HEK293 (cell line): ENCODE data around the gene RORB.

ENCODE experiments used
- CTCF ChIA-PET: fragments of 350-600 bp; formaldehyde crosslinking; extraction: SDS; loops from one replicate; lab custom pipeline; 2021; ENCODE audit warnings: antibody characterized with exemption; lab: Yijun Ruan, JAX
- POLR2A ChIA-PET: fragments of 300-600 bp; formaldehyde crosslinking; extraction: SDS; loops from one replicate; lab custom pipeline; 2020; ENCODE audit warnings: antibody characterized with exemption, inconsistent platforms; lab: Yijun Ruan, JAX
- H3K27ac ChIP-seq: fragments of 200-500 bp; sonication (Bioruptor generic); 2 replicates; pipeline ENCODE4 v1.5.1; 2014; ENCODE audit warnings: low read depth, low read length, control low read depth, inconsistent platforms; ENCODE audit errors: extremely low read depth
- H3K36me3 ChIP-seq, 2 experiments: fragments of 200-500 bp in 1 of 2; sonication (Bioruptor generic) in 1 of 2; 1 replicate in 1 of 2; 2 replicates in 1 of 2; pipeline ENCODE4 v1.5.1; 2014 to 2017; ENCODE audit warnings: inconsistent platforms in 2 of 2, low read length in 2 of 2; ENCODE audit not compliant: control insufficient read depth in 2 of 2, insufficient read depth in 1 of 2
- H3K4me1 ChIP-seq: fragments of 200-500 bp; sonication (Bioruptor generic); 2 replicates; pipeline ENCODE4 v1.5.1; 2014; ENCODE audit warnings: mild to moderate bottlenecking, low read length, inconsistent platforms; ENCODE audit not compliant: control insufficient read depth, insufficient read depth
- H3K4me3 ChIP-seq: 2 replicates; pipeline ENCODE4 v1.5.1; 2011; ENCODE audit warnings: low read depth, mild to moderate bottlenecking, control low read depth, low read length, moderate library complexity
- H3K9me3 ChIP-seq: fragments of 200-500 bp; sonication (Bioruptor generic); 2 replicates; pipeline ENCODE4 v1.5.1; 2014; ENCODE audit warnings: low read depth, low read length, inconsistent platforms; ENCODE audit not compliant: control insufficient read depth, insufficient read depth
- GLIS2 ChIP-seq: fragments of 450-650 bp; formaldehyde crosslinking; IDR thresholded peaks from 2 replicates; pipeline ENCODE4 v1.5.1; 2016; ENCODE audit warnings: missing biosample characterization, missing genetic modification characterization
- KLF10 ChIP-seq: fragments of 450-650 bp; IDR thresholded peaks from 2 replicates; pipeline ENCODE4 v1.5.1; 2018; ENCODE audit warnings: missing biosample characterization, mild to moderate bottlenecking, missing genetic modification characterization
- KLF9 ChIP-seq: fragments of 450-650 bp; formaldehyde crosslinking; IDR thresholded peaks from 2 replicates; pipeline ENCODE4 v1.5.1; 2016; ENCODE audit warnings: missing biosample characterization, missing genetic modification characterization, low read depth
- MYNN ChIP-seq: fragments of 450-650 bp; formaldehyde crosslinking; IDR thresholded peaks from 2 replicates; pipeline ENCODE4 v1.5.1; 2016; ENCODE audit warnings: missing biosample characterization, missing genetic modification characterization, borderline replicate concordance
- TRIM28 ChIP-seq: IDR thresholded peaks from 2 replicates; pipeline ENCODE4 v1.6.1; 2011; ENCODE audit warnings: low read length, control low read depth, borderline replicate concordance
- ZBTB21 ChIP-seq: fragments of 450-650 bp; formaldehyde crosslinking; IDR thresholded peaks from 2 replicates; pipeline ENCODE4 v1.5.1; 2017; ENCODE audit warnings: missing biosample characterization, missing genetic modification characterization
- ZNF169 ChIP-seq: fragments of 450-650 bp; formaldehyde crosslinking; IDR thresholded peaks from 2 replicates; pipeline ENCODE4 v1.5.1; 2016; ENCODE audit warnings: missing biosample characterization, missing genetic modification characterization
- ZNF274 ChIP-seq, 2 experiments: fragments of 200-500 bp in 1 of 2; fragments of 450-650 bp in 1 of 2; sonication (Bioruptor generic) in 1 of 2; formaldehyde crosslinking in 1 of 2; IDR thresholded peaks; 2 replicates each; pipeline versions ENCODE4 v1.5.1 to v1.6.1; 2014 to 2016; ENCODE audit warnings: borderline replicate concordance in 1 of 2, inconsistent platforms in 1 of 2, low read length in 1 of 2, missing biosample characterization in 1 of 2, missing genetic modification characterization in 1 of 2
- ZNF404 ChIP-seq: fragments of 450-650 bp; formaldehyde crosslinking; IDR thresholded peaks from 2 replicates; pipeline ENCODE4 v1.5.1; 2017; ENCODE audit warnings: missing biosample characterization, missing genetic modification characterization
- ZNF433 ChIP-seq: fragments of 450-650 bp; formaldehyde crosslinking; IDR thresholded peaks from 2 replicates; pipeline ENCODE4 v1.5.1; 2016; ENCODE audit warnings: missing biosample characterization, missing genetic modification characterization, low read depth
- ZNF585B ChIP-seq: fragments of 450-650 bp; formaldehyde crosslinking; IDR thresholded peaks from 2 replicates; pipeline ENCODE4 v1.5.1; 2016; ENCODE audit warnings: missing biosample characterization, missing genetic modification characterization
- ZNF670 ChIP-seq: fragments of 450-650 bp; formaldehyde crosslinking; IDR thresholded peaks from 2 replicates; pipeline ENCODE4 v1.5.1; 2016; ENCODE audit warnings: missing biosample characterization, missing genetic modification characterization, low read depth
- TF ChIP-seq, protein P1 (sequence below): fragments of 450-650 bp; formaldehyde crosslinking; IDR thresholded peaks from 2 replicates; pipeline ENCODE4 v1.5.1; 2016; ENCODE audit warnings: missing biosample characterization, missing genetic modification characterization, low read depth
- TF ChIP-seq, protein P2 (sequence below): fragments of 450-650 bp; formaldehyde crosslinking; IDR thresholded peaks from 2 replicates; pipeline ENCODE4; 2016; ENCODE audit warnings: missing biosample characterization, missing genetic modification characterization
- TF ChIP-seq, protein P3 (sequence below): fragments of 450-650 bp; formaldehyde crosslinking; conservative IDR thresholded peaks from 2 replicates; pipeline ENCODE4 v1.5.1; 2016; ENCODE audit warnings: low read depth, missing biosample characterization, missing genetic modification characterization
- TF ChIP-seq, protein P4 (sequence below): fragments of 450-650 bp; formaldehyde crosslinking; IDR thresholded peaks from 2 replicates; pipeline ENCODE4 v1.5.1; 2016; ENCODE audit warnings: missing biosample characterization, missing genetic modification characterization
- TF ChIP-seq, protein P5 (sequence below): fragments of 450-650 bp; formaldehyde crosslinking; IDR thresholded peaks from 2 replicates; pipeline ENCODE4 v1.5.1; 2016; ENCODE audit warnings: missing biosample characterization, missing genetic modification characterization

Gene RORB

DNA sequence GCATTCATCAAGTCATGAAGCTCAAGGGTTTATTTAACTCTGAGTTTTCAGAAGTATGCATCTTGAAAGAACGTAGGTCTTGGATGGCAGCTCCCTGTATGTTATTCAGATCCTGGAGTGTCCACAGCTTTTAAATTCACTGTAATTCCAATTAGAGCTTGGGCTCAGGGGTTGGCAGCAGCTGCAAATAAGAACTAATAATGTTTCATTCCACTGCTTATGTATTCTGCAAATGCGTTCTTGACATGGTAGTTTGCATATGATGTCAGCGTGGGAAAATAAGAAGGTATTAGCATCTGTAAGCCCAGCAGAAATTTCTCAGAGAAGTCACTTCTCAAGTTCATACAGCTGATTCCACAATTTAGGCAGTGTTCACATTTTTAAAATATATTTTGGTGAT, 58.4 kb downstream of the RORB start:
- Histone ChIP-seq H3K27ac (no peak overlapping the region), H3K9me3 (no peaks in the 10 kb centered on the region), H3K4me3 (no peak overlapping the region), H3K36me3 (no peaks in the 10 kb centered on the region), H3K4me1 (no peaks in the 10 kb centered on the region)
- CTCF ChIA-PET: no interaction called here
- POLR2A ChIA-PET: no interaction called here
- TF ChIP-seq ZNF404 (tag by site-specific recombination) (no peak), ZNF433 (tag by site-specific recombination) (no peak)

DNA sequence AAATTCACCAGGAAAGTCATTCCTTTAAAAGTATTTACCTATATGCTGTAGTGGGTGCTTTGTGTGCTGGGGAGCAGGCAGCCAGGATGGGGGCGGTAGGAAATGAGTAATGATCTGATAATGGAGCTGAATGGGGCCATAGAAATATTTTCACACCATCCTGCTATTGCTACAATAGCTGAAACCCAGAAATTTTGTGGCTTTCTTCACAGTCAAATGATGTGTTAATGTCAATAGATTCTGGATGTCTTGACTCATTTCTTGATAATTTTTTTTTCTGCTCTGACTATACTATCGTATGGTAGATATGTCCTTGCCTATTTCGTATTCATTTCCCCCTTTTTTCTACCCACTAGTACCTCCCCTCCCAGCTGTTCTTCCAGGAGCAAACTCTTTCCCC, 59.5 kb downstream of the RORB start:
- H3K4me1 ChIP-seq: no peaks in the 10 kb centered on the region
- no peak overlapping the region for H3K4me3 ChIP-seq
- CTCF ChIA-PET: no interaction called here
- no peaks in the 10 kb centered on the region for H3K9me3 ChIP-seq
- TF ChIP-seq, protein P1, sequence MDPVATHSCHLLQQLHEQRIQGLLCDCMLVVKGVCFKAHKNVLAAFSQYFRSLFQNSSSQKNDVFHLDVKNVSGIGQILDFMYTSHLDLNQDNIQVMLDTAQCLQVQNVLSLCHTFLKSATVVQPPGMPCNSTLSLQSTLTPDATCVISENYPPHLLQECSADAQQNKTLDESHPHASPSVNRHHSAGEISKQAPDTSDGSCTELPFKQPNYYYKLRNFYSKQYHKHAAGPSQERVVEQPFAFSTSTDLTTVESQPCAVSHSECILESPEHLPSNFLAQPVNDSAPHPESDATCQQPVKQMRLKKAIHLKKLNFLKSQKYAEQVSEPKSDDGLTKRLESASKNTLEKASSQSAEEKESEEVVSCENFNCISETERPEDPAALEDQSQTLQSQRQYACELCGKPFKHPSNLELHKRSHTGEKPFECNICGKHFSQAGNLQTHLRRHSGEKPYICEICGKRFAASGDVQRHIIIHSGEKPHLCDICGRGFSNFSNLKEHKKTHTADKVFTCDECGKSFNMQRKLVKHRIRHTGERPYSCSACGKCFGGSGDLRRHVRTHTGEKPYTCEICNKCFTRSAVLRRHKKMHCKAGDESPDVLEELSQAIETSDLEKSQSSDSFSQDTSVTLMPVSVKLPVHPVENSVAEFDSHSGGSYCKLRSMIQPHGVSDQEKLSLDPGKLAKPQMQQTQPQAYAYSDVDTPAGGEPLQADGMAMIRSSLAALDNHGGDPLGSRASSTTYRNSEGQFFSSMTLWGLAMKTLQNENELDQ (tag by site-specific recombination): no peak
- TF ChIP-seq TRIM28: peak; percentile 20; the same call in 1 of the 2 replicates
- POLR2A ChIA-PET: no interaction called here
- no peak overlapping the region for H3K27ac ChIP-seq
- H3K36me3 ChIP-seq: no peaks in the 10 kb centered on the region

DNA sequence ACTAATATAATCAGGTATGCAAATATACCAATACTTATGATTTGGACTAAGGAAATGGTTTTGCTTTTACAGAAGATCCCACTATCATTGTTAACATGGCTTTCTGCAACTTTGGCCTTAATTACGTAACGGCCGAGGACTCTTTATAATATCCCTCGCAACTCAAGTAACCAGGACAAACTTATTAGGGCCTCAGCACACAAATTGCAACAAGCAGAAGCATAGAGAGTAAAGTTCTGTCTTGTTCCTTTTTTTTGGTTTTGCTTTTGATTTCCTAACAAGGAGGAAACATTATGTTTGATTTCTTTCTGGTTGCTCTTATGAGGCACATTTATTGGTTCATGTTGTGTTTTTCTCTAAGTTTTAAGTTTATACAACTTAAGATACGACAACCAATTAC, 60.4 kb downstream of the RORB start:
- no peak overlapping the region for H3K4me3 ChIP-seq
- CTCF ChIA-PET: no interaction called here
- H3K36me3 ChIP-seq: no peaks in the 10 kb centered on the region
- no peaks in the 10 kb centered on the region for H3K4me1 ChIP-seq
- POLR2A ChIA-PET: no interaction called here
- no peaks in the 10 kb centered on the region for H3K9me3 ChIP-seq
- H3K27ac ChIP-seq: no peak overlapping the region
- TF ChIP-seq, protein P2, sequence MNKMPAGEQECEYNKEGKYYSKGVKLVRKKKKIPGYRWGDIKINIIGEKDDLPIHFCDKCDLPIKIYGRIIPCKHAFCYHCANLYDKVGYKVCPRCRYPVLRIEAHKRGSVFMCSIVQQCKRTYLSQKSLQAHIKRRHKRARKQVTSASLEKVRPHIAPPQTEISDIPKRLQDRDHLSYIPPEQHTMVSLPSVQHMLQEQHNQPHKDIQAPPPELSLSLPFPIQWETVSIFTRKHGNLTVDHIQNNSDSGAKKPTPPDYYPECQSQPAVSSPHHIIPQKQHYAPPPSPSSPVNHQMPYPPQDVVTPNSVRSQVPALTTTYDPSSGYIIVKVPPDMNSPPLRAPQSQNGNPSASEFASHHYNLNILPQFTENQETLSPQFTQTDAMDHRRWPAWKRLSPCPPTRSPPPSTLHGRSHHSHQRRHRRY (tag by site-specific recombination): no peak
- TF ChIP-seq MYNN (tag by site-specific recombination) (no peak), ZNF585B (tag by site-specific recombination) (no peak), KLF9 (tag by site-specific recombination) (no peak), ZBTB21 (tag by site-specific recombination) (no peak), ZNF169 (tag by site-specific recombination) (no peak), GLIS2 (no peak), KLF10 (no peak), ZNF670 (tag by site-specific recombination) (no peak), ZNF274 (IDR thresholded peaks at IDR 0.05; ENCODE audit: low read length) (no peak), ZNF274 (tag by site-specific recombination; IDR thresholded peaks at IDR 0.05; ENCODE audit: borderline replicate concordance) (no peak)
- TF ChIP-seq, protein P3, sequence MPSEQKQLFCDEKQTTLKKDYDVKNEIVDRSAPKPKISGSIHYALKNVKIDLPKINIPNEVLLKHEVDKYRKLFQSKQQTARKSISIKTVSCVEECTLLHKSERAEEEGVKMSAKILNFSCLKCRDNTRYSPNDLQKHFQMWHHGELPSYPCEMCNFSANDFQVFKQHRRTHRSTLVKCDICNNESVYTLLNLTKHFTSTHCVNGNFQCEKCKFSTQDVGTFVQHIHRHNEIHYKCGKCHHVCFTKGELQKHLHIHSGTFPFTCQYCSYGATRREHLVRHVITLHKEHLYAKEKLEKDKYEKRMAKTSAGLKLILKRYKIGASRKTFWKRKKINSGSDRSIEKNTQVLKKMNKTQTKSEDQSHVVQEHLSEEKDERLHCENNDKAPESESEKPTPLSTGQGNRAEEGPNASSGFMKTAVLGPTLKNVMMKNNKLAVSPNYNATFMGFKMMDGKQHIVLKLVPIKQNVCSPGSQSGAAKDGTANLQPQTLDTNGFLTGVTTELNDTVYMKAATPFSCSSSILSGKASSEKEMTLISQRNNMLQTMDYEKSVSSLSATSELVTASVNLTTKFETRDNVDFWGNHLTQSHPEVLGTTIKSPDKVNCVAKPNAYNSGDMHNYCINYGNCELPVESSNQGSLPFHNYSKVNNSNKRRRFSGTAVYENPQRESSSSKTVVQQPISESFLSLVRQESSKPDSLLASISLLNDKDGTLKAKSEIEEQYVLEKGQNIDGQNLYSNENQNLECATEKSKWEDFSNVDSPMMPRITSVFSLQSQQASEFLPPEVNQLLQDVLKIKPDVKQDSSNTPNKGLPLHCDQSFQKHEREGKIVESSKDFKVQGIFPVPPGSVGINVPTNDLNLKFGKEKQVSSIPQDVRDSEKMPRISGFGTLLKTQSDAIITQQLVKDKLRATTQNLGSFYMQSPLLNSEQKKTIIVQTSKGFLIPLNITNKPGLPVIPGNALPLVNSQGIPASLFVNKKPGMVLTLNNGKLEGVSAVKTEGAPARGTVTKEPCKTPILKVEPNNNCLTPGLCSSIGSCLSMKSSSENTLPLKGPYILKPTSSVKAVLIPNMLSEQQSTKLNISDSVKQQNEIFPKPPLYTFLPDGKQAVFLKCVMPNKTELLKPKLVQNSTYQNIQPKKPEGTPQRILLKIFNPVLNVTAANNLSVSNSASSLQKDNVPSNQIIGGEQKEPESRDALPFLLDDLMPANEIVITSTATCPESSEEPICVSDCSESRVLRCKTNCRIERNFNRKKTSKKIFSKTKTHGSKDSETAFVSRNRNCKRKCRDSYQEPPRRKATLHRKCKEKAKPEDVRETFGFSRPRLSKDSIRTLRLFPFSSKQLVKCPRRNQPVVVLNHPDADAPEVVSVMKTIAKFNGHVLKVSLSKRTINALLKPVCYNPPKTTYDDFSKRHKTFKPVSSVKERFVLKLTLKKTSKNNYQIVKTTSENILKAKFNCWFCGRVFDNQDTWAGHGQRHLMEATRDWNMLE (tag by site-specific recombination): no peak
- TF ChIP-seq, protein P4, sequence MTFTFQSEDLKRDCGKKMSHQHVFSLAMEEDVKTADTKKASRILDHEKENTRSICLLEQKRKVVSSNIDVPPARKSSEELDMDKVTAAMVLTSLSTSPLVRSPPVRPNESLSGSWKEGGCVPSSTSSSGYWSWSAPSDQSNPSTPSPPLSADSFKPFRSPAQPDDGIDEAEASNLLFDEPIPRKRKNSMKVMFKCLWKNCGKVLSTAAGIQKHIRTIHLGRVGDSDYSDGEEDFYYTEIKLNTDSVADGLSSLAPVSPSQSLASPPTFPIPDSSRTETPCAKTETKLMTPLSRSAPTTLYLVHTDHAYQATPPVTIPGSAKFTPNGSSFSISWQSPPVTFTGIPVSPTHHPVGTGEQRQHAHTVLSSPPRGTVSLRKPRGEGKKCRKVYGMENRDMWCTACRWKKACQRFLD: no peak
- TF ChIP-seq, protein P5, sequence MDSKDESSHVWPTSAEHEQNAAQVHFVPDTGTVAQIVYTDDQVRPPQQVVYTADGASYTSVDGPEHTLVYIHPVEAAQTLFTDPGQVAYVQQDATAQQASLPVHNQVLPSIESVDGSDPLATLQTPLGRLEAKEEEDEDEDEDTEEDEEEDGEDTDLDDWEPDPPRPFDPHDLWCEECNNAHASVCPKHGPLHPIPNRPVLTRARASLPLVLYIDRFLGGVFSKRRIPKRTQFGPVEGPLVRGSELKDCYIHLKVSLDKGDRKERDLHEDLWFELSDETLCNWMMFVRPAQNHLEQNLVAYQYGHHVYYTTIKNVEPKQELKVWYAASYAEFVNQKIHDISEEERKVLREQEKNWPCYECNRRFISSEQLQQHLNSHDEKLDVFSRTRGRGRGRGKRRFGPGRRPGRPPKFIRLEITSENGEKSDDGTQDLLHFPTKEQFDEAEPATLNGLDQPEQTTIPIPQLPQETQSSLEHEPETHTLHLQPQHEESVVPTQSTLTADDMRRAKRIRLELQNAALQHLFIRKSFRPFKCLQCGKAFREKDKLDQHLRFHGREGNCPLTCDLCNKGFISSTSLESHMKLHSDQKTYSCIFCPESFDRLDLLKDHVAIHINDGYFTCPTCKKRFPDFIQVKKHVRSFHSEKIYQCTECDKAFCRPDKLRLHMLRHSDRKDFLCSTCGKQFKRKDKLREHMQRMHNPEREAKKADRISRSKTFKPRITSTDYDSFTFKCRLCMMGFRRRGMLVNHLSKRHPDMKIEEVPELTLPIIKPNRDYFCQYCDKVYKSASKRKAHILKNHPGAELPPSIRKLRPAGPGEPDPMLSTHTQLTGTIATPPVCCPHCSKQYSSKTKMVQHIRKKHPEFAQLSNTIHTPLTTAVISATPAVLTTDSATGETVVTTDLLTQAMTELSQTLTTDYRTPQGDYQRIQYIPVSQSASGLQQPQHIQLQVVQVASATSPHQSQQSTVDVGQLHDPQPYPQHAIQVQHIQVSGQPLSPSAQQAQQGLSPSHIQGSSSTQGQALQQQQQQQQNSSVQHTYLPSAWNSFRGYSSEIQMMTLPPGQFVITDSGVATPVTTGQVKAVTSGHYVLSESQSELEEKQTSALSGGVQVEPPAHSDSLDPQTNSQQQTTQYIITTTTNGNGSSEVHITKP (tag by site-specific recombination): no peak
